Posterior cingulate gyrus (tissue), 11 donors: ENCODE results near the gene ADRA1B.

ENCODE experiments used
- DNase-seq, 10 donors: peaks; one replicate each; pipeline versions ENCODE4 v3.0.0 to v3.0.0-alpha.2; 2020 to 2021; ENCODE audit warnings: mixed read lengths in 3 of 10
- intact Hi-C: fragments of 100-400 bp; cut with DNase I; formaldehyde crosslinking; loops from one replicate; pipeline ENCODE4 v1.15.1; 2023

Gene ADRA1B

DNA sequence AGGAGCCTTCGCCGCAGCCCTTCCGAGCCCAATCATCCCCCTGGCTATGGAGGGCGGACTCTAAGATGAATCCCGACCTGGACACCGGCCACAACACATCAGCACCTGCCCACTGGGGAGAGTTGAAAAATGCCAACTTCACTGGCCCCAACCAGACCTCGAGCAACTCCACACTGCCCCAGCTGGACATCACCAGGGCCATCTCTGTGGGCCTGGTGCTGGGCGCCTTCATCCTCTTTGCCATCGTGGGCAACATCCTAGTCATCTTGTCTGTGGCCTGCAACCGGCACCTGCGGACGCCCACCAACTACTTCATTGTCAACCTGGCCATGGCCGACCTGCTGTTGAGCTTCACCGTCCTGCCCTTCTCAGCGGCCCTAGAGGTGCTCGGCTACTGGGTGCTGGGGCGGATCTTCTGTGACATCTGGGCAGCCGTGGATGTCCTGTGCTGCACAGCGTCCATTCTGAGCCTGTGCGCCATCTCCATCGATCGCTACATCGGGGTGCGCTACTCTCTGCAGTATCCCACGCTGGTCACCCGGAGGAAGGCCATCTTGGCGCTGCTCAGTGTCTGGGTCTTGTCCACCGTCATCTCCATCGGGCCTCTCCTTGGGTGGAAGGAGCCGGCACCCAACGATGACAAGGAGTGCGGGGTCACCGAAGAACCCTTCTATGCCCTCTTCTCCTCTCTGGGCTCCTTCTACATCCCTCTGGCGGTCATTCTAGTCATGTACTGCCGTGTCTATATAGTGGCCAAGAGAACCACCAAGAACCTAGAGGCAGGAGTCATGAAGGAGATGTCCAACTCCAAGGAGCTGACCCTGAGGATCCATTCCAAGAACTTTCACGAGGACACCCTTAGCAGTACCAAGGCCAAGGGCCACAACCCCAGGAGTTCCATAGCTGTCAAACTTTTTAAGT is 819 bp downstream of the ADRA1B start:
- intact Hi-C loops, result loop anchor here (1.0 to 5.0 kb wide), 3 partner anchors 473 to 630 kb away; partner anchors contain the start of gene IL12B

GRCh38 chr5:159917994-159918393 is 1.7 kb downstream of the ADRA1B start:
- peak in 1 of 10 donors; percentile 12 for DNase-seq
- intact Hi-C loops, result loop anchor here (5.0 kb wide), 2 partner anchors 586 to 631 kb away; partner anchors contain the start of gene IL12B

More for the DNA sequence above, 819 bp downstream of the ADRA1B start:
- peak in 1 of 10 donors; percentile 81 for DNase-seq

GRCh38 chr5:159921721-159922120 is 5.4 kb downstream of the ADRA1B start:
- intact Hi-C loops, result no loop called here
- DNase-seq, result no peak

DNA sequence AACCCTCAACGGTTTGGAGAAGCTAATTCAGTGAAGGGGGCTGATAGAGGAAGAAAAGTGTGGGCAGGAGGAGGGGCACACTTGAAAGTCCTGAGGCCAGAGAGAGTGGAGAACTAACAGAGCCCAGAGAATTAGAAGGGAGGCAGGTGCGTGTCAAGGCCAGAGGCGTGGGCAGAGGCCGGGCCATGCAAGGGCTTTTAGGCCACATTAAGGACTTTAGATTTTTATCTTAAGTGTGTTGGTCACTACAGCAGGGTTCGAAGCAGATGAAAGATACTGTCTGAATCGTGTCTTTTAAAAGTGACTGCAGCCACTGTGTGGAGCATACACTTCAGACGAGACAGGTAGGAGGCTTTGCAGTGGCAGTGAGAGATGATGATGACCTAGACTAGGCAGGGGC is 6.7 kb downstream of the ADRA1B start:
- intact Hi-C loops, result no loop called here
- DNase-seq, result no peak

DNA sequence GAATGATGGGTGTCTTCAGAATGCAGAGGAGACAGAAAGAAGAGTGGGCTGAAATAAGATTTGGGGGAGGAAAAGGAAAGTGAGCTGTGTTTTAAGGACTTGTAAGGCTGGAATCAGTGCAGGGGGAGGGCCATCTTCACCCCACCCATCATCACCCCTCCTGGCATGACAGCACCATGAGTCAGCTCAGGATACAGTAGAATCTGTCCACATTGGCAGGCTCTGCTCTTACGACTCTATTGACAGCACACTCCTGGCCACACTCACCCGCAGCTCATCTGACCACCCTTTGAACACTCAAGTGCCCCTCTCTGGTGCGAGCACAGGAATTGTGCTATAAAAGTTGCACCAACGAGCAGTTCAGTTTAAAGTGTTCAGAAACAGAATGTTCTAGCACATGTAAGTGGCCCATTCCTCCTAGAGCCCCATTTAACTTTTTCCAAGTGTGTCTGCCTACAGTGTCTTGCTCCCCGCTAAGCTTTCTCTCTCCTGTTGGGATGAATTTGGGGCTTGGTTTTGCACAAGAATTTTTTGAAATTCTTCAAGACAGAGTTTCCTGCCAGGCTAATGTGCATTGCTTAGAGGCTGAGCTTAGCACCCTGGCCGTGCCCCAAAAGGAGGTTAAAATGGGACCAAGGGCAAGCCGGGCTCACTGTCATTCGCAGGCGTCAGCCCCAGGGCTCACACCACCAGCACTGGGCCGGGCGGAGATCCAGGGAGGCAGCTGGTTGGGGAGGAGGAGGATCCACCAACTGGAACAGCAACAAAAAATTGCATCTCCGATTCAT is 12.0 kb downstream of the ADRA1B start:
- intact Hi-C loops, result no loop called here
- DNase-seq, result peak in 2 of 10 donors; percentile 47 to 81

DNA sequence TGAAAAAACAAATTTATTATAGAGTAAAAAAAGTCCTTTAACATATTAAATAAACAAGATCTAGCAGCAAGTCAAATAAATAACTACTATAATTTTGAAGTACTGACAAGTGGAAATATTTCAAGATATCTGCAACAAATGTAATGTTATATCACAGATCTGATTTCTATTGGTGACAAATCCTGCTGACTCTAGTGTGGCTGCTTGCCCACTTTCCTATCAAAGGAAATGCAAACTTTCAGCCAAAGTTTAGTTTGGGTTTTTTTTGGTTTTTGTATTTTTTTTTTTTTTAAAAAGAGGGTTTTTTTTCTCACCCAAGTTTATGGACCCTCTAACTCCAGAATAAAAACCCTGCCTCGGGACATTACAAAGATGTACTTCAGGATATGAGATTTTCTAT is 12.9 kb downstream of the ADRA1B start:
- no peak for DNase-seq
- intact Hi-C loops, result no loop called here

- intact Hi-C loops, result no loop called here
- DNase-seq, result no peak
Observed at GRCh38 chr5:159933531-159934485, 17.5 kb downstream of the ADRA1B start.

GRCh38 chr5:159935946-159936345 is 19.7 kb downstream of the ADRA1B start:
- DNase-seq, result no peak
- intact Hi-C loops, result no loop called here

DNA sequence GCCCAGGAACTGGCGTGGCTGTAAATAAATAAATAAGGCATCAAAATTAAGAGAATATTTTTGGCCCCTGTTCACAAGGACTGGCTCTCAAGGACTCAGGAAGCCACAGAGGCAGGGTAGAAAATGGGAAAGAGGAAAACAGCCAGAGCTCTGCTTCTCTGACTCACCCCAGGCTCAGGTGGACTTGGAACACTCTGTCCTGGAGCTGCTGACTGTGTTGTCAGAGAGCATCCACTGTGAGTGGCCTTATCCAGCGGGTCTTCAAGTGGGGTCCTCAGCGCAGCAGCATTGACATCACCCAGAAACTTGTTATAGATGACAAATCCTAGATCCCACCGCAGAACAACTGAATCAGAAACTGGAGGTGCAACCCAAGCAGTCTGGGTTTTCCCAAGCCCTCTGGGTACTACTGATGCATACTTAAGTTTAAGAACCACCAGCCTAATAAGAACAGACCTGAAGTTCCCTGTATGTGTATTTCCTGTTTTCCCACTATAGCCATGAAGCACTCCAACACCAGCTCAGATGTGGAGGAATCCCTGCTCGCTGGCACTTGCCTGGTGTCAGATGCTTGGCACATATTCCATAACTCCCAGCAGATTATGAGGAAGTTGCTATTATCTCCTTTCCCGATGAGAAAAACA is 20.5 kb downstream of the ADRA1B start:
- DNase-seq, result no peak
- intact Hi-C loops, result no loop called here

- intact Hi-C loops, result no loop called here
Observed at GRCh38 chr5:159937580-159937979, 21.3 kb downstream of the ADRA1B start.

GRCh38 chr5:159943326-159943725 is 27.0 kb downstream of the ADRA1B start:
- intact Hi-C loops, result no loop called here
- no peak for DNase-seq

More at GRCh38 chr5:159937580-159937979, 21.3 kb downstream of the ADRA1B start:
- DNase-seq, result no peak

DNA sequence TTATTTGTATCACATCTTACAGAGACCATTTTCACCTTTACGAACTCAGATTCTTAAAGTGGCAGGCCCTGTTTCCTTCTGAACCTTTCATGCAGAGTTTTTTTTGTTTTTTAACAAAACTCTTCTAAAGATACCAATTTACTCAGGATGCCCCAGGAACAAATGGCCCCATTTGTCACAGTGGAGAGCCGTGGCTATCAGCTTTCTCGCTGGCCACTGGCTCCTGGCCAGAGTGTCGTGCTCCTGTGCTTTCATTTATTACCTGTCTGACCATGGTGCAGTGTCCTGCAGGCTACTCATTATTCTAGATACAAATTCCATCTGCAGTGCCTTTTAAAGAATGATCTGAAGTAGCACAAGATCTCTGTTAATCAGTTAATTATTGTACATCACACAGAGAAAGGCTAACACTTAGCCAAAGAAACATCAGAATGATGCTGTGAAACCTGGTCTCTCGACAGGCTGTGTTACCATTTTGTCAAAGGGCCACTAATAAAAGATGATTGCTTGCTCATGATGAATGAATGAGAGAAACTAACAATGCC is 27.8 kb downstream of the ADRA1B start:
- intact Hi-C loops, result no loop called here
- no peak for DNase-seq

DNA sequence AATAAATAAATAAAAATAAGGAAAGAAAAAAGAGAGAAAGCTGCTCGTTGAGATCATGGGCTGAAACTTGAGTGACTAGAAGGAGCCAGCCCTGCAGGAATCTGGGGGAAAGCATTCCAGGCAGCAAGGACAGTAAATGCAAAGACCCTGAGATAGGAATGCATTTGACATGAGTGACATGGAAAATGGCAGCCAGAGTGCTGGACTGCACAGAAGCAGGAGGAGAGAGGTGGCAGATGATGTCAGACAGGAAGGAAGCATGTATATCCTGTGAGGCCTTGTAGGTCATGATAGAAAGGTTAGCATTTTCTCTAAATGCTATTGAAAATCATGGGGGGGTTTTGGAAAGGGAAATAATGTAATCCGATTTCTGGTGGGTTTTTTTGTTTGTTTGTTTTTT is 29.1 kb downstream of the ADRA1B start:
- no peak for DNase-seq
- intact Hi-C loops, result no loop called here

- no peak for DNase-seq
- intact Hi-C loops, result no loop called here
Observed at GRCh38 chr5:159947708-159948358, 31.6 kb downstream of the ADRA1B start.

DNA sequence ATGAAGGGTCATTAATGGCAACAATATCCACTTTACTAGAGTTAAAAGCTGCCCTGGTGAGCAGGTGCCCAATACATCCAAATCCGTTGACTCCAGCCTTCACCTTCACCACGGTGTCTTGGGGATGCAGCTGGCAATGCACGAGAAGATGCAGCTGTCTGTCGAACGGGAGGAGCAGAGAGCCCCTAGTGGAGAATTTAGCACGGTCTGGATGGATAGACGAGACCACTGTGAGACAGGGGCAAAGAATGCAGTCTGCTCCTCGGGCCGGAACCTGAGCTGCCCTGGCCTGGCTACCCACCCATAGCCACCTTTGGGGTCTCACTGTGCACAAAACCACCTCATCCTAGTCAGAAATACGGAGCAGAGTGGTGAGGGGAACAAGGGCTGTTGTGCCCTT is 35.1 kb downstream of the ADRA1B start:
- intact Hi-C loops, result no loop called here
- DNase-seq, result no peak

- intact Hi-C loops, result no loop called here
- DNase-seq, result no peak
Observed at GRCh38 chr5:159951834-159952233, 35.6 kb downstream of the ADRA1B start.

DNA sequence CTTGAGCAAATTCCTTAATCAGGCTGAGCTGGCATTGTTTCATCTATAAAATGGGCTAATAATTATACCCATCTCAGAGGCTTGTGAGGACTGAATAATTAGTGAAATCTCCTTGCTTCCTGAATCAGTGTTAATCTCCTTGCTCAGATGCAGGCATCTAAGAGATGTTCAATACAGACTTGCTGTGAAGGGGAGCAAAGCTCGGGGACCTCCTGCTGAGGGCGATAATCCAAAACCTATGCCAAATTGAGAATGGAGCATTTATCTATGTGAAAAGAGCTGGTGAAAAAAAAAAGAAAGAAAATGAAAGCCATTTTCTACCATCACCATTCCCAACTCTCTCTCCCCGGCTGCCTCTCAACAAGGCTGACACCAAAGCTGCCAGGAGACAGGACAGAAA is 37.3 kb downstream of the ADRA1B start:
- intact Hi-C loops, result no loop called here
- no peak for DNase-seq

DNA sequence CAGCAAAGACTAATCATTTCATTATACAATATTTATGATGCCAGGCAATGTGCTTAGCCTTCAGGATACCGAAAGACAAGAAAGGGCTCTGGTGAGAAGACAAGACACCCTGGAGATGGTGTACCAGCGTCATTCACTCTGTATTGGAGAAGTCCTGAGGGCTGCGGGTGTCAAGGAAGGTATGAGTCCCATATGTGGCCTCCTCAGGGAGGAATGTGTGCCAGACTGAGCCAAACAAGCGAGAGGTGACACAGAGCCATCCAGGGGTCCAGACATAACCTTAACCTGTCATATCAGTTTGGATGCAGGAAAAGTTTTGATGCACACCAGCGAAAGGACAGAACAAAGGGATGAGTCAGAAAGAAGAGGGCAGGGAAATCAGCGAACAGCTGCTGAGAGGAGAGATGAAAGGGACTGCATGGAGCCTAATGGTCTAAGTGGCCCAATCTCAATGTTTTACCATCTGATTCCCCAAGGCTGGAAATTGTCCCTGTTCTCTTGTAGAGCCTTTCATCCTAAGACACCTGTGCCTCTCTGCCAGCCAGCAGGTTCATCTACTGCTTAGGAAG is 38.9 kb downstream of the ADRA1B start:
- DNase-seq, result no peak
- intact Hi-C loops, result no loop called here

- intact Hi-C loops, result no loop called here
- no peak for DNase-seq
Observed at GRCh38 chr5:159956074-159956473, 39.8 kb downstream of the ADRA1B start.
